ENCODE measurements around the gene TRABD.
"Not testable (repeated sequence)": the region's sequence is repeated elsewhere in the genome, so short reads cannot be mapped to it uniquely, and the experiment has no call there.

GRCh38 chr22:50137277-50137676 lies 48.4 kb upstream of the TRABD start:
- TF ChIP-seq CTCF (IDR thresholded peaks at IDR 0.05; ENCODE audit: insufficient read depth, low read depth, low read length); EZH2 (IDR thresholded peaks at IDR 0.05; ENCODE audit: insufficient read depth, low read length): not testable (repeated sequence)
